NCI-H82 (cell line): ENCODE data around the gene TEX28.
"Not testable (repeated sequence)": the region's sequence is repeated elsewhere in the genome, so short reads cannot be mapped to it uniquely, and the experiment has no call there.

ENCODE experiments used
- DNase-seq: peaks from one replicate; lab custom pipeline; 2025; lab: John Stamatoyannopoulos, UW

TEX28 gene, protein sequence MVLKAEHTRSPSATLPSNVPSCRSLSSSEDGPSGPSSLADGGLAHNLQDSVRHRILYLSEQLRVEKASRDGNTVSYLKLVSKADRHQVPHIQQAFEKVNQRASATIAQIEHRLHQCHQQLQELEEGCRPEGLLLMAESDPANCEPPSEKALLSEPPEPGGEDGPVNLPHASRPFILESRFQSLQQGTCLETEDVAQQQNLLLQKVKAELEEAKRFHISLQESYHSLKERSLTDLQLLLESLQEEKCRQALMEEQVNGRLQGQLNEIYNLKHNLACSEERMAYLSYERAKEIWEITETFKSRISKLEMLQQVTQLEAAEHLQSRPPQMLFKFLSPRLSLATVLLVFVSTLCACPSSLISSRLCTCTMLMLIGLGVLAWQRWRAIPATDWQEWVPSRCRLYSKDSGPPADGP

DNA sequence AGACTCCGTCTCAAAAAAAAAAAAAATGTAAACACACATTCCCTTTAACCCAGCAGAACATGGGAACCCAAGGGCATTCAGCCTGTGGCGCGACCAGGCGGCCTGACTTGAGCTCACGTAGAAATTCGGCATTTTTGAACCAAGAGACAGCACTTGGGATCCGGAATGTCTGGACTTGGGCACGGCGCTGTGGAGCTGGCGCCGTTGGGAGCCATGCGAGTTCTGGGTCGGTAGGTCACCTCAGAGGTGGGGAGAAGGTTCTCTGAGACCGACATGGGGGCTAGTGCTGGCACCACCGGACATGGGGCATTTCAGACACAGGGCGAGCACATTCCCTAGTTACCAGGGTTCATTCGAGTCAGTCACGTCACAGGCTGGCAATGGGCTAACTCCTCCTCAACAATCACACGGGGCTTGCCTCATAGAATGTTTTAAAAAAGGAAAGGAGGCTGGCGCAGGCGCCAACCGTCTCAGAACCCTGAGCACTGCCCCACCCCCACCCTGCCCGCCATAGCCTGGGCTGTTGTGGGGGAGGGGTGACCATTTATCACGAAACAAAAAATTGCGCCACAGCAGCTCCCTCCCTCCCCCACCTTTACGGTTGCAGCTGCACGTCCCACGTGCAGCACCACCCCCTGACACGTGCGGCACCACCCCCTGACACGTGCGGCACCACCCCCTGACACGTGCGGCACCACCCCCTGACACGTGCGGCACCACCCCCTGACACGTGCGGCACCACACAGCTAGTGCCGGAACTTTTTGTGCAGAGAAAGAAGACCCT lies at the start of gene TEX28:
TSS of gene TEX28 (minus strand) at position 334 of the 784 bp plus-strand sequence. CDS start 3,007 bp downstream, outside the sequence.
- no peak for DNase-seq

DNA sequence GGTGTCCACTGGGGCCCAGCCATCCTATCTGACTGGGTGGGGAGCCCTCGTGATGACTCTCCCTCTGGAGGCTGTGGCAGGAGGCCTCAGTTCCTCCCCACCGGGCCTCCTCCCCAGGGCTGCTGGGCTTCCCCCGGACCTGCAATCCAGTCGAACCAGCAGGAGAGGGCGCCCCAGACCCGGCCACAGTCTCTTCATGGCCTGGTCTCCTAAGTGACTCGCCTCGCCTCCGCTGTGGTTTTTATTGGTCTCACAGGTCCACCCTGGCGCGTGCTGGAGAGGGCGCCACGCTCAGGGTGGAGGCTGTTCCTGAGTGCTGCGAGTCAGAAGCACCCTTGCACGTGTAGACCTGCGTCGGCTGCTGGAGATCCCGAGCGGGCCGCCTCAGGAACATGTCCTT lies 48.7 kb upstream of the TEX28 start:
- not testable (repeated sequence) for DNase-seq

DNA sequence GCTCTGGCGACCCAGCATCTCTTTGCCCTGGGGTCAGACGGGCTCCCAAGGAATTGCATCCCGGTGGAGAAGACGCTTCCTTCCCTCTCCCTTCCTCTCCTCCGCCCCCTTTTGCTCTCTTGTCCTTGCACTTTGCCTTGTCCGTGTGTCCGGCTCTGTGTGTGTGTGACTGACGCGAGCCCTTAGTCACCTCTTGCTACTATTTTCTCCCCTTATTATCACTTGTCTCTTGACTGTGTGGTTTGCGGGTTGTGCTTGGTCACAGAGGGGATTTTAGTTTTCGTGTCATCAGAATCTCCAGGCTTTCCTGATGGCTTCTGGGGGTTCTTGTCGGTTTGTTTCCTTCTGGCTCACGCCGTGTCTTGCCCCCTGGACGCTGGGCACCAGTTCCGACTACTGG lies 48.1 kb upstream of the TEX28 start:
- DNase-seq, result not testable (repeated sequence)

DNA sequence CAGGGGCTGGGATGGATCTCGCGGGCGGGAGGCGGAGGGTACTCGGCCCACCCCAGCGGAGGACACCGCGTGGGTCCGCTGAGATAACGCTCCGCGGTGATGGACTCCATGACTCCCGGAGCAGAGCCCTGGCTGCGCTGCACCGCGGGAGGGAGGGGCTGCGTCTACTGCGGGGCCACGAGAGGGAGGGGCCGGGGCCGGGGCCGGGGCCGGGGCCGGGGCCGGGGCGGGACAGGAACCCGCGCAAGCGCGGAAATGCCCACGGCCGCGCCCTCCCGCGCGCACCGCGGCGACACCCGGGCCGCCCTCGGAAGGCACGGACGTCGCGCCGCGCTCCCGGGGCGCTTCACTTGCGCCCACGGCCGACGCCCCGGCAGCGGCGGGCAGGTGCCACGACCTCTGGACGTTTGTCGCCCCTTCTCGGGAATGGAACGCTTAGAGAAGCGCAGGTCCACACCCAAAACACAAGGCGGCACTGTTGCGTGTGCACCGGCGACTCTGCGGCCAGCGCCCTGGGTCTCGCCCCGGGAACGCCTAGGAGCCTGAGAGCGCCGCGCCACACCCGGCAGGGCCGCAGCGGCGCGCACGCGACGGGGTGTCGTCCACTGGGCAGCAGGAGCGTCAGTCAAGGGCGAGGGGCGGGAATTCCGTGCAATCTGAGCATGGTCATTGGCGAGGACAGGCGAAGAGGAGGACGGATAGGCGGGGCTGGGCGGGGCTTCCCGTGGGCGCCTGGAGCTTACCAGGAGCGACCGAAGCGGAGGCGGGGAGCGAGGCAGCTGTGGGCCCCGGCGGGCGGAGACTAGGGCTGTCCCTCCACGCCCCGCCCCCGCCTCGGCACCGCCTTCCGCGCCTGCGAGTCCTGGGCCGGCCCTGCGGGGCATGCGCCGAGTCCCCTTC lies 46.7 kb upstream of the TEX28 start:
- DNase-seq, result not testable (repeated sequence)

GRCh38 chrX:154334496-154334895 lies 39.6 kb upstream of the TEX28 start:
- no peak for DNase-seq

DNA sequence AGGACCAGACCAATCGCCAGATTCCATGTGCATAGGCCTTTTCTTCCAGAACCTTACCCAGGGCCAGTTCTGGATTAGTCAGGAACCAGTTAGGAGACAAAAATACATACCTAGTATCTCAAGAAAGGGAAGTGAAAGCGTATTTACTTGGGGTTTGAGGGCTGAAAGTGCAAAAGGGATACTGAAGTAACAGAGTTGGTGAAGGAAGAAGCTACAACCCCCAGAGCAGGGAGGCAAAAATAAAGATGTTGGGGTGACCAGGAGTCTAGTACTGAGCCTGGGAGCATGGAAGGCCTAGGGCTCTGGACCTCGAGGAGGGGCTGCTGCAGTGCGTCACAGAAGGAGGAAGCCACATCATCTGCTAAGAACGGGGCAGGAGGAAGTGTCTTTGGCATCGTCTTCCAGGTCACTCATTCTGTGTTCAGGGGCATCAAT lies 38.9 kb upstream of the TEX28 start:
- no peak for DNase-seq

- DNase-seq, result no peak
These were observed 38.2 kb upstream of the TEX28 start for GRCh38 chrX:154333116-154333515.

GRCh38 chrX:154332561-154332960 lies 37.6 kb upstream of the TEX28 start:
- no peak for DNase-seq

- DNase-seq, result no peak
These were observed 34.4 kb upstream of the TEX28 start for GRCh38 chrX:154329294-154329693.

- DNase-seq, result no peak
These were observed 33.7 kb upstream of the TEX28 start for GRCh38 chrX:154328646-154329045.

GRCh38 chrX:154327038-154327820 lies 32.3 kb upstream of the TEX28 start:
- DNase-seq, result no peak

- DNase-seq, result no peak
These were observed 30.6 kb upstream of the TEX28 start for GRCh38 chrX:154325541-154325940.

DNA sequence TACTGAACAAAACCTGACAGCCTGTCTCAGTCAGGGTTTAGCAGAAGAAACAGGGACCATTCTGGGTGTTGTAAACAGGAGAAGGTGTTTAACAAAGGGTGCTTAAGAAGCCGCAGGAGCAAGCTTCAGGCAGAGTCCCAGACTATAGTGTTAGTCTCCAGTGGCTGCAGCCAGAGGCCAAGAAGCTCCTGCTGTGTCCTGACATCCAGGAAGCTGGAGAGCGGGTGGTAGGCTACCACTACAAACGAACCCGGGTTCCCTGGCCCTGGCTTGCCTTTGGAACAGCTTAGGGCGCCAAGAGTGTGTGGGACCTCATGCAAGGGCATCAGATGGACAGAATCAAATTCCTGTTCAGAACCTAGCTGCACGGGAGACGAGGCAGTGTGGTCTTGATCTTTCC lies 28.6 kb upstream of the TEX28 start:
- DNase-seq, result no peak

DNA sequence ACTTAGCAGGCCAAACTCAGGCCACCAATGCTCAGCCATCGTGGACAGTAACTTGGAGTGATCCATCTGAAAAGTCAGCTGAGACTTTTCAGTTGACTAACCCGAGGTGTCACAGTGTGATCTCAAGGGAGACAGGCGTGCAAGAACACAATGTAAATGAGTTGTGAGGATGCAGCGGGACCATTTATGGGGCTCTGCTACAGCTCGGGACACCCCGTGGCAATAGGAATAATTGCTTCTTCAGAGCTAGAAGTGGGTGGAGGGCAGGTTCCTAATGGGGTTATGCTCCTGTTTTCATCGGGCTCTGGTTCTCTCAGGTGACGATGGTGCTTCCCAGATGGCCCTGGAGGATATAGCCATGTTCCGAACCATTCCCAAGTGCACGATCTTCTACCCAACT lies 28.0 kb upstream of the TEX28 start:
- no peak for DNase-seq

DNA sequence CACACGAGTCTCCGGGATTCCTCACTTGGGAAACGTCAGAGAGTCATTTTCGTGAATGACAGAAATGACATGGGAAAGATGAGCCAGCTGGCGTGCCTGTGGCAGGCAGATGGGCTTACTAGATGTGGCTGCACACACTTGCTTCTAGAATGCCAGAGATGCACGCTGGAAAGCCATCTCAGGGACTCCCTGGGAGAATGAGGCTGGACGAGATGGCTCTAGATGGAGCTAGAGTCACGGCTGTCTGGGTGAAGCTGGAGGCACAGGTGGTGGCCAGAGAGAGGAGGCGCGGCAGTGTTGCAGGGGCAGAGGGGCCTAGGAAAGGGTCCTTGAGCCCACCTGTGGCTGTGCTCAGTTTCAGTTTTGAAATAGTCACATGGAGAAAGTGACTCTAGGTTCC lies 26.7 kb upstream of the TEX28 start:
- DNase-seq, result peak; percentile 38

DNA sequence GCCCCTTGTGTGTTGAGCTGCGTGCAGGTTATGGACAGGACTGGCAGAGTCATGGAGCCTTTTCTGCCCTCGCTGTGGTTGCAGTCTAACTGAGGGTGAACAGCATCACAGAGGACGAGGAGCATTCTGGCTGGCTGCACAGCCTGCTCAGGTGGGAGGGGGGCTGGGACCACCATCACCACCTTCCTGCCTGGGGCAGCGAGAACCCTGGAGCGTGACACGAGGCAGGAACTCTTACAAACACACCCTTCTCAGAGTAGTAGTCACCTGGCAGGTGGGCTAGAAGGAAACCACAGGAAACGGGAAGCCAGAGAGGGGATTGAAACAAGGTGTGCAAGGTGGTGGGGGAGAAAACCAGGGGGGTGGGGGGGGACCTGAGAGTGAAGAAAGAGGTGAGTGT lies 26.2 kb upstream of the TEX28 start:
- no peak for DNase-seq

GRCh38 chrX:154320406-154320805 lies 25.5 kb upstream of the TEX28 start:
- no peak for DNase-seq

GRCh38 chrX:154317391-154317995 lies 22.6 kb upstream of the TEX28 start:
- peak; percentile 65 for DNase-seq

GRCh38 chrX:154315416-154315815 lies 20.5 kb upstream of the TEX28 start:
- DNase-seq, result no peak

DNA sequence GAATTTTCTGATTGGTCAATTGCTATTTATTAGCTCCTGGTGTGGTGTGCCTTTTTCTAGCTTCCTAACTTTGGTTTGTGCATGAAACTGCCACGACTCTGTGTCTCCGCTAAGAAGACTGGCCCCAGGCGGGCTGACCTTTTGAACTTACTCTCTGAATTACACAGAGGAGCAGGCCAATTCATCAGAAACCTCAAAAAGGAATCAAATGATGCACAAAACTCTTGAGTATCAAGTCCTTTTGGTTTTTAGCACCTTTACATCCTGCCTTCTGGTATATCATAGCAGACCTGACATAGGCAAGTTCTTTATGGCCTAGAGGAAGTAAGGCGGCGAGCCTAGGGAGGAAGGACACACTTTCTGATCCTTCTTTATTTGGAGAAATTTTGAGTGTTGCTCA lies 18.2 kb upstream of the TEX28 start:
- no peak for DNase-seq

DNA sequence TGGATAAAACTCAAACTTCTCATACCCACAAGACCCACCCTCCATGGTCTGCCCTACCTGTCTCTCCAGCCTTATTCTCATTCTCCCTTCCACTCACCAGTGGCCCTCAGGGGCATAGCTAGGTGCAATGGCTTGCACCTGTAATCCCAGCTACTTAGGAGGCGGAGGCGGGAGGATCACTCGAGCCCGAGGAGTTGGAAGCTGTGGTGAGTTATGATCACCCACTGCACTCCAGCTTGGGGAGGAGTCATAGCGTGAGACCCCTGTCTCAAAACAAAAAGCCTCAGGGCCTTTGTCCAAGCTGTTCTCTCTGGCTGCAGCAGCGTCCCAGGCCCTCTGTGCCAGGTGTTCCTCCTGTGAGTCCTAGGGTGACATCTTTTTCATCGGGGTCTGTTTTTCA lies 17.2 kb upstream of the TEX28 start:
- DNase-seq, result no peak
